Fibroblast of villous mesenchyme (primary cell): ENCODE data around the gene NTRK3. TPM values are rescaled to one million over a fixed set of nuclear protein-coding genes. Genes with fewer than 3 reads are reported as not detected.

Experiments used
- DNase-seq: peaks from one replicate; pipeline ENCODE4 v3.0.0-alpha.2; 2010; ENCODE audit warnings: low read depth
- H3K4me3 ChIP-seq: 2 replicates; pipeline ENCODE4 v1.5.1; 2011; ENCODE audit warnings: low read depth, mild to moderate bottlenecking, low read length
- total RNA-seq: library from RNA; depleted of rRNA; stranded (reverse); fragments of >200 nt; gene quantifications from 2 replicates; pipeline ENCODE4 v1.2.3, GENCODE V29; 2012
- TF ChIP-seq, protein P1 (sequence below): IDR thresholded peaks from 2 replicates; pipeline ENCODE4 v1.5.1; 2012; ENCODE audit warnings: low read depth, mild to moderate bottlenecking, low read length; ENCODE audit not compliant: insufficient read depth

The NTRK3 gene
- total RNA-seq, 1 donor = not detected

DNA sequence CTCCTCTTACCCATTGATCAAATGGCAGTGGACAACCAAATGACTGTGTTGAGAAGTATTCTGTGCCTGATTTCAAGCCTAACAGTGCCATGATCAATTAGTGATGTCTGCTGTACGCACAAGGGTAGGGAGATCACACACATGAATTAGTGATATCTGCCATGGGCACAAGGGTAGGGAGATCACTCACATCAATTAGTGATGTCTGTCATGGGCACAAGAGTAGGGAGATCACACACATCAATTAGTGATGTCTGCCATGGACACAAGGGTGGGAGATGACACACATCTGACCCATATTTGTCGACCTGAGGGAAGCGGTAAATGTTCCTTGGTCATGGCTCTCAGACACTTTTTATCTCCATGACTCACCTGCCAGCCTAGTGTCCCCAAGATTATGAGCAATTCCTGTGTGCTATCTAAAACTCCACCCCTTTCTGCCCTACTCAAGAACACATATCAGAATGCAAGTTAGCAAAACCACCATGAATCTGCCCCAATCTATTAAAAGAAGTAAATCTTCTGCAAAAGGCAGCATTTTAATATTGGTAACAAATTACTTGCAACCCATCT, 165.0 kb downstream of the NTRK3 start:
- TF ChIP-seq, protein P1, sequence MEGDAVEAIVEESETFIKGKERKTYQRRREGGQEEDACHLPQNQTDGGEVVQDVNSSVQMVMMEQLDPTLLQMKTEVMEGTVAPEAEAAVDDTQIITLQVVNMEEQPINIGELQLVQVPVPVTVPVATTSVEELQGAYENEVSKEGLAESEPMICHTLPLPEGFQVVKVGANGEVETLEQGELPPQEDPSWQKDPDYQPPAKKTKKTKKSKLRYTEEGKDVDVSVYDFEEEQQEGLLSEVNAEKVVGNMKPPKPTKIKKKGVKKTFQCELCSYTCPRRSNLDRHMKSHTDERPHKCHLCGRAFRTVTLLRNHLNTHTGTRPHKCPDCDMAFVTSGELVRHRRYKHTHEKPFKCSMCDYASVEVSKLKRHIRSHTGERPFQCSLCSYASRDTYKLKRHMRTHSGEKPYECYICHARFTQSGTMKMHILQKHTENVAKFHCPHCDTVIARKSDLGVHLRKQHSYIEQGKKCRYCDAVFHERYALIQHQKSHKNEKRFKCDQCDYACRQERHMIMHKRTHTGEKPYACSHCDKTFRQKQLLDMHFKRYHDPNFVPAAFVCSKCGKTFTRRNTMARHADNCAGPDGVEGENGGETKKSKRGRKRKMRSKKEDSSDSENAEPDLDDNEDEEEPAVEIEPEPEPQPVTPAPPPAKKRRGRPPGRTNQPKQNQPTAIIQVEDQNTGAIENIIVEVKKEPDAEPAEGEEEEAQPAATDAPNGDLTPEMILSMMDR = no peak
- no peak for DNase-seq
- no peak overlapping the region for H3K4me3 ChIP-seq

GRCh38 chr15:88090481-88091011, 166.0 kb downstream of the NTRK3 start:
- TF ChIP-seq, protein P1 = no peak
- no peak for DNase-seq
- no peak overlapping the region for H3K4me3 ChIP-seq

- DNase-seq = no peak
- no peak overlapping the region for H3K4me3 ChIP-seq
- TF ChIP-seq, protein P1 = no peak
Observed at GRCh38 chr15:88089731-88090130, 166.8 kb downstream of the NTRK3 start.

DNA sequence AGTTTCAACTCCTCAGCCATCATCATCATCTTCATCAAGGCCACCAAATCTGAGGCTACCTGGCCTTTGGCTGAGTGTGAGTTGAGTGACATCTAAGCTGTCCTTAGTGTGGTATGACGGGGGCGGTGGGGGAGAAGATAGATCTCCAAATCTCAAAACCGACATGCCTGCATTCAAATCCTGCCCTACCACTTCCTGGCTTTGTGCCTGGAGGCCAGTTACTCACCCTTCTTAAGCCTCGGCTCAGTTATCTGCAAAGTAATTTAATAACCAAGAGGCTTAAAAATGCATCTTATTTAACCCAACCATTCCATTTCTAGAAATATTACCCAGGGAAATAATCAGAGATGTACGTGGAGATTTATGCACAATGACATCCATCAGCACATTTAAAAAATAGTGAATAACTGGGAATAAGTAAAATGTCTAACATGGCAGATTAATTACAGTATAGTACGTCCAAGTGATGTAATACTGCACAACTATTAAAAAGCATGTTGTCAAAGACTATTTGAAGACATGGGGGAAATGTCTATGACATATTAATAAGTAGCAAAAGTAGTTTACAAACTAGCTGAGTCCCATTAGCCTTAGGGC, 167.4 kb downstream of the NTRK3 start:
- no peak overlapping the region for H3K4me3 ChIP-seq
- TF ChIP-seq, protein P1 = no peak
- DNase-seq = no peak

- no peak overlapping the region for H3K4me3 ChIP-seq
- DNase-seq = no peak
- TF ChIP-seq, protein P1 = no peak
Observed at GRCh38 chr15:88083811-88084760, 172.5 kb downstream of the NTRK3 start.

DNA sequence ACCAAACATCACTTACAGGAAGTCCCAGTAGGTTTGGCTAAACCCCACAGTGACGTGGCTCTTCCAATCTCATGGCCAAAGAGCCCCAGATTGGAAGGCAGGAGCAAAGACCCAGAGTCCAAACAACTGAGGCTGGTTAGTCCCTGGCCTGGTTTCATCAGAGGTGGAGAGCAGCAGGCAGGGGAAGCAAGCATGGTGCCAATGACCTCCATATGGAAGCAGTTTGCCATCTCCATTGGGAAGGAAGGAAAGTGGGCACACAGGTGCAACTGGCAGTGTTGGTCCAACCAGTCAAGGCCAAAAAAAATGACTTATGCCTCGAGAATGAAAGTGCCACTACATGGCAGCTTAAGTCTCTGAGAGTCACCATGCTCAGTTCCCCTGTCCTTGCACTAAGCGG, 175.9 kb downstream of the NTRK3 start:
- no peak for DNase-seq

More for the DNA sequence above, 175.9 kb downstream of the NTRK3 start:
- TF ChIP-seq, protein P1 = no peak
- H3K4me3 ChIP-seq = no peak overlapping the region
